Measurements from ENCODE around the gene PVALEF. TPM values are rescaled to one million over a fixed set of nuclear protein-coding genes. Genes with fewer than 3 reads are reported as not detected.

PVALEF gene
- polyA plus RNA-seq, 3 donors = 0.14 to 0.57 (median 0.22) TPM

GRCh38 chr17:81189670-81190530, 24.6 kb downstream of the PVALEF start:
- DNase-seq (ENCODE audit: extremely low read depth in 1 of 11, low read depth in 9 of 11, low spot score in 4 of 11) = no peak

GRCh38 chr17:81190591-81190990, 25.3 kb downstream of the PVALEF start:
- no peak for DNase-seq (ENCODE audit: extremely low read depth in 1 of 11, low read depth in 9 of 11, low spot score in 4 of 11)

DNA sequence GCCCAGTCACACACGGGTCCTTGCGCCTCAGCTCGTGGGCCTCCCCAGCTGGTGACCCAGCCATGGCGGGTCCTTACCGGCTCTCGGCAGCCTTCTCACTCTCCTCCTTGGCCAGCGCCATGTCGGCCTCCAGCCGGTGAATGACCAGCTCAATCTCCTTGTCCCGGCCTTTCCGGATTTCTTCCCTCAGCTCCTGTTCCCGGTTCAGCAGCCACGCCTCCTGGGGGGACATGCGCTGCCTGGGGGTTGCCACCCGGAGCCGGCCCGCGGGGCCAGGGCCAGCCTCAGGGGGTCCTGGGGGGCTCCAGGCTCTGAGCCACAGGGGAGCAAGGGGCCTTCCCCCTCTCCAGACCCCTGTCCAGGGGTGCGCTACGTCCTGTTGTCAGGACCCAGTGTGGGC, 25.8 kb downstream of the PVALEF start:
- no peak for DNase-seq (ENCODE audit: extremely low read depth in 1 of 11, low read depth in 9 of 11, low spot score in 4 of 11)

DNA sequence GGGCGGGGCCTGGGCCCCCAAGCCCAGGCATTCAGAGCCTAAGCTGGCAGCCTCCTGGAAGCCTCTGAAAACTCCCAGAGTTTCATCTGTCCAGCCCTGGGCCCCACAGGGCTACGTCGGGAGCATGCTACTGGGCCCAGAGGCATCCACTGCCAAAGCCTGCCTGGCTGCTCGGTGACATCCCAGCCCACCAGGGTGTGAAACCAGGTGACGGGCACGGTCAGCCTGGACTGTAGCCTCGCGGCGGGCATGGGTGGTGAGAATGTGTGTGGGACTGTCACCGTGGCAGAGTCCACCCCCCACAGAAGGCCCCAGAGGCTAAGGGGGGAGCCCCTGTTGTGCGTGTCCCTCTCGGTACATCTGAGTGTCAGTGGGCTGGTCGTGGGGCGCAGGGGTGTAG, 26.3 kb downstream of the PVALEF start:
- DNase-seq (ENCODE audit: extremely low read depth in 1 of 11, low read depth in 9 of 11, low spot score in 4 of 11) = no peak

GRCh38 chr17:81192386-81193050, 27.2 kb downstream of the PVALEF start:
- DNase-seq (ENCODE audit: extremely low read depth in 1 of 11, low read depth in 9 of 11, low spot score in 4 of 11) = no peak

- DNase-seq (ENCODE audit: extremely low read depth in 1 of 11, low read depth in 9 of 11, low spot score in 4 of 11) = no peak
Observed at GRCh38 chr17:81193051-81193410, 27.7 kb downstream of the PVALEF start.

- DNase-seq (ENCODE audit: extremely low read depth in 1 of 11, low read depth in 9 of 11, low spot score in 4 of 11) = peak in 4 of 11 donors; percentile 10 to 31 (median 22)
Observed at GRCh38 chr17:81193470-81194224, 28.3 kb downstream of the PVALEF start.

- no peak for DNase-seq (ENCODE audit: extremely low read depth in 1 of 11, low read depth in 9 of 11, low spot score in 4 of 11)
Observed at GRCh38 chr17:81194225-81194760, 29.0 kb downstream of the PVALEF start.

DNA sequence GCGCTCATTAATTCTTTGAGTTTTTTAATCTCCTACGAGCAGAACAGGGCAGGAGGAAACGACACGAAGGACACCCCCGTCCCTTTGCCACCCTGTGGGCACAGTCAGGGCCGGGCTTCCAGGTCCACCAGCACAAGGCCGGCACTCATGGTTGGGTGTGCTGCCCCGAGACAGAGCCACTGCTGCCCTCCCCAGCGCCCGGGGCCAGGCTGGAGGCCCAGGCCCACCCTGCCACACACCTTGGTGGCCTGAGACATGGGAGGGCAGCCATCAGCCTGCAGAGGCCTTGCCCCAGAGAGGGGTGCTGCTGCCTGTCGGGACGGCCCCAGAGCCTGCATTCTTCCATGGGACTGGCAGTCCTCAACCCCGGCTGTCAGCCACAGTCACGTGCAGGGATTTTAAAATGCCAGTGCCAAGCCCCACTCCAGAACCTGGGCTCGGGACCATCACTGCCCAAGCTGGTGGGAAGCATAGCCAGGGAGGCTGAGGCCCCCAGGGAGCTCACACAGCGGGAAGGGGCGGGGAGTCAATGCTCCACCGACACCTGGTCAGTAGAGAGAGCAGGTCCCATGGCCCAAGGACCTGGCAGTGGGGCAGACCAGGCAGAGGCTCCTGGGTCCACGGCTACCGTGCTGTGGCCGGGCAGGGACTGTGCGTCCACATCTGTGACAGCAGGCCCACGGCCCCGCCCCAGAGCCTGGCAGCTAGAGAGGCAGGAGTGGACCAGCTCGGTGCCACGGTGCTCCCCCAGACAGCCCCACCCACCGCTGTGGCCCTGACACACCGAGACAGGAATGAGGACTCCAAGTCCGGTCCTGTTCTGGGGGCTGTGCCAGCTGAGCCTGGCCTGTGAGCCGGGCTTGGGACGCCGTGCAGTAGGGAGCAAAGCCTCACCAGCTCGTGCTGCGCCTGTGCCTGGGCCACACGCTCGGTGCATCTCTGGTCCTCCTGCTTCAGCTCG, 29.9 kb downstream of the PVALEF start:
- DNase-seq (ENCODE audit: extremely low read depth in 1 of 11, low read depth in 9 of 11, low spot score in 4 of 11) = no peak

- DNase-seq (ENCODE audit: extremely low read depth in 1 of 11, low read depth in 9 of 11, low spot score in 4 of 11) = no peak
Observed at GRCh38 chr17:81195941-81196495, 30.7 kb downstream of the PVALEF start.

- no peak for DNase-seq (ENCODE audit: extremely low read depth in 1 of 11, low read depth in 9 of 11, low spot score in 4 of 11)
Observed at GRCh38 chr17:81196505-81197408, 31.4 kb downstream of the PVALEF start.

DNA sequence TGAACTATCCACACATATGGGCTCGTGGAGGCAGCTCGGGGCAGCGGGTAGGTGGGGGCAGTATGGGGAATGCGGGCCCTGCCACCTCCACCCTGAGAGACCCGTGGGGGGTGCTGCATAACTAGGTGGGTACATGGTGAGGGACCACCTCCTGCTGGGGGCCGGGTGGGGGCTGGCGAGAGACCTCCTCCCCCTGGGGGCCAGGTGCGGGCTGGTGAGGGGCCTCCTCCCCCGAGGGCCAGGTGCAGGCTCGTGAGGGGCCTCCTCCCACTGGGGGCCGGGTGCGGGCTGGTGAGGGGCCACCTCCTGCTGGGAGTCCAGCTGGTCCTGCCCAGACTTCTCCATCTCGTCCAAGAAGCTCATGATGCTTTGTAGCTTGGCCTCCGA, 32.1 kb downstream of the PVALEF start:
- DNase-seq (ENCODE audit: extremely low read depth in 1 of 11, low read depth in 9 of 11, low spot score in 4 of 11) = no peak

DNA sequence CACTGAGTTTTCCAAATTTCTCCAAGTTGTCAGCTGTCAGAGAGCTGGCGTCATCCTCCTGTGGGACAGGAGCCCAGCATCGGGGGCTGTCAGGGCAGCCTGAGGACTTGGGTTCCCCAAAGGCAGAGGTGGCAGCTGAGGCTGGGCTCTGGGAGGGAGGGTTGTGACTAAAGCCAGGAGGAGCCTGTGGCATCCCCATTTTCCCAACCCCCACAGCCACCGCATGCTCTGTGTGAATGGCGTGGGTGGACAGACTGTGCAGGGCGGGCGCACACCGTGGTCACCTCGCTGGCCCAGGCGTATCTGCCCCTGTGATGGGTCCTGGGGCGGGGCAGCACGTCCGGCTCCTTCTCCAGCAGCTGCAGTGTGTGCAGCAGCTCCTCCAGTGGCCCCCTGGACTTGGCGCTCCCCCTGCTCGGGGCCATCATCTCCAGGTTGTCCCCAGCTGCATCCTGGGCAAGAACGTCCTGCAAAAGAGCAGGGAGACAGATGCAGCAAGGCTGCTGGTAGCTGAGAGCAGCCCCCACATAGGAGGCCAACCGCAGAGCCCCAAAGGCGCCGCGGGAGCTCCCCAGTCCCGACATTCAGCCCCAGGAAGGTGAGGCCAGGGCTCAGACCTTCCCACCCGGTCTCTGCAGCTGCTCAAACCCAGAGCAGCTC, 32.7 kb downstream of the PVALEF start:
- DNase-seq (ENCODE audit: extremely low read depth in 1 of 11, low read depth in 9 of 11, low spot score in 4 of 11) = no peak

DNA sequence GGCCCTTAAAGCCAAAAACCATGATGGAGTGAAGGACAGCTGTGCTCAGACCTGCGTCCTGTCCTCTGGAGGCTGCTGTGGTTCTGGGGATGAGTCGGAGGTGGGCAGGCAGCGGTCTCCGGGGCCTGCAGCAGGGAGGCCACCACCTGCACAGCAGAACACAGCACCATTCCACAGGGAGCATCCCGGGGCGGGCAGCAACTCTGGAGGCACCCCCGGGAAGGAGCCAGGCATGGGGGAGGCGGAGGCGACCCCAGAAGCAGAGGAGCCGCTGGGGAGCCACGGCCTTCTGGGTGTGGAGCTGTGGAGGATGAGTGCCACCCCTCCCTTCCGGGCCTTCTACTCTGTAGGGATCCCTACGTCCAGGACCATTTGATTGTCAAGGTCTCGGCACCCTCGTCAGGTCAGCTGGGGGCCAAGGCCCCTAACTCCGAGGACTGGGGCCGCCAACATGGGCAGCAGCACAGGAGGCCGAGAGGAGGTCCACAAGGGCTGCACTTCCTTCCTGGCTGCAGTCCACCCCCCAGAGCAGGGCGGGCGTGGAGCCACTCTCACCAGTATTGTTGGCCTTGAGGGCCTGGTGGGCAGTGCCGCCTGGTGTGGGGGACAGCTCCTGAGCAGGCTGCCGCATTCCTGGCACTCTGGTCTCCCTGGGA, 33.6 kb downstream of the PVALEF start:
- DNase-seq (ENCODE audit: extremely low read depth in 1 of 11, low read depth in 9 of 11, low spot score in 4 of 11) = no peak

GRCh38 chr17:81199482-81199830, 34.1 kb downstream of the PVALEF start:
- no peak for DNase-seq (ENCODE audit: extremely low read depth in 1 of 11, low read depth in 9 of 11, low spot score in 4 of 11)

- no peak for DNase-seq (ENCODE audit: extremely low read depth in 1 of 11, low read depth in 9 of 11, low spot score in 4 of 11)
Observed at GRCh38 chr17:81200201-81200600, 34.9 kb downstream of the PVALEF start.
